Prostate gland (tissue), 2 donors: ENCODE results near the gene CIC. TPM values are rescaled to one million over a fixed set of nuclear protein-coding genes. Genes with fewer than 3 reads are reported as not detected.
A peak's percentile ranks its signal among the peaks of the same experiment; 100 is the strongest.

Experiments
- DNase-seq: peaks from one replicate; pipeline ENCODE4 v3.0.0-alpha.2; 2019; ENCODE audit warnings: low spot score
- H3K27ac ChIP-seq, 2 donors: fragments of 200-600 bp; sonication (generic); 2 replicates each; pipeline ENCODE4 v1.5.1; 2017 to 2019
- H3K27me3 ChIP-seq: fragments of 200-600 bp; sonication (generic); replicated peaks from 2 replicates; pipeline ENCODE4 v1.5.1; 2019; ENCODE audit not compliant: insufficient read depth
- H3K36me3 ChIP-seq, 2 donors: fragments of 200-600 bp; sonication (generic); 1 replicate in 1 of 2; 2 replicates in 1 of 2; pipeline versions ENCODE4 v1.5.1 to v1.8.1; 2017 to 2019
- H3K4me1 ChIP-seq: fragments of 200-600 bp; sonication (generic); replicated peaks from 2 replicates; pipeline ENCODE4 v1.5.1; 2019
- H3K4me3 ChIP-seq, 2 donors: fragments of 200-600 bp; sonication (generic); 2 replicates each; pipeline ENCODE4 v1.5.1; 2017 to 2019
- H3K9me3 ChIP-seq: fragments of 200-600 bp; sonication (generic); 2 replicates; pipeline ENCODE4 v1.5.1; 2017
- POLR2A ChIP-seq: fragments of 450-650 bp; IDR thresholded peaks from one replicate; pipeline ENCODE4 v1.6.1; 2016; ENCODE audit warnings: antibody characterized with exemption, mild to moderate bottlenecking
- POLR2AphosphoS5 ChIP-seq: sonication (generic); formaldehyde crosslinking; IDR thresholded peaks from one replicate; pipeline ENCODE4 v1.6.1; 2017; ENCODE audit warnings: antibody characterized with exemption
- WGBS: methylation state at CpG from one replicate; pipeline ENCODE4 v1.1.5; 2018; 5-methylcytosine and 5-hydroxymethylcytosine counted together
- intact Hi-C: fragments of 100-400 bp; cut with DNase I; formaldehyde crosslinking; loops from one replicate; pipeline ENCODE4 v1.14.2; 2022
- total RNA-seq, 2 donors: library from RNA; depleted of rRNA; stranded (reverse); fragments of >200 nt; gene quantifications; one replicate each; pipeline ENCODE4 v1.1.0, GENCODE V29; 2016
- TF ChIP-seq, protein P1 (sequence below), 4 experiments: fragments of 200-600 bp in 2 of 4; fragments of 450-650 bp in 2 of 4; sonication (generic) in 2 of 4; IDR thresholded peaks; 1 replicate in 3 of 4; 2 replicates in 1 of 4; pipeline ENCODE4 v1.5.1; 2016 to 2019; ENCODE audit warnings: antibody characterized with exemption in 4 of 4, mild to moderate bottlenecking in 2 of 4, moderate library complexity in 2 of 4

Gene CIC
- total RNA-seq, 2 donors from 2014 or later = 64.6 to 145 TPM

DNA sequence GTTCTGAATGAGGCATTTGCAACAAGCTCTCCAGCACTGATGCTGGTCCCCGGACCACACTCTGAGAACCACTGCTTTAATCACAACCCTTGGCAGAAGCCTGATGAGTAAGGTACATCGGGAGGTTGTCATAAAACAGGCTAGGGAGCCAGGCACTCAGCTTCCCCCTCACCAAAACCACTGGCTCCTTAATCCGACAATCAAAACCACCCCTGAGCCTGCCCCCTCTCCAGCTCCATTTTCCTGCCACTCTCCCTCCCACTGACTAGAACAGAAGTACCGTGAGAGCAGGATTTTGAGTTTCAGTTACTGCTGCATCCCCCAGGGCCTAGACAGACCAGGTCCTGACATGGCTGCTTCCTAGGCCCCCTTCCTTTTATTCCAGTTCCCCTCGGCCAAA lies 33.9 kb upstream of the CIC start:
- TF ChIP-seq, protein P1, sequence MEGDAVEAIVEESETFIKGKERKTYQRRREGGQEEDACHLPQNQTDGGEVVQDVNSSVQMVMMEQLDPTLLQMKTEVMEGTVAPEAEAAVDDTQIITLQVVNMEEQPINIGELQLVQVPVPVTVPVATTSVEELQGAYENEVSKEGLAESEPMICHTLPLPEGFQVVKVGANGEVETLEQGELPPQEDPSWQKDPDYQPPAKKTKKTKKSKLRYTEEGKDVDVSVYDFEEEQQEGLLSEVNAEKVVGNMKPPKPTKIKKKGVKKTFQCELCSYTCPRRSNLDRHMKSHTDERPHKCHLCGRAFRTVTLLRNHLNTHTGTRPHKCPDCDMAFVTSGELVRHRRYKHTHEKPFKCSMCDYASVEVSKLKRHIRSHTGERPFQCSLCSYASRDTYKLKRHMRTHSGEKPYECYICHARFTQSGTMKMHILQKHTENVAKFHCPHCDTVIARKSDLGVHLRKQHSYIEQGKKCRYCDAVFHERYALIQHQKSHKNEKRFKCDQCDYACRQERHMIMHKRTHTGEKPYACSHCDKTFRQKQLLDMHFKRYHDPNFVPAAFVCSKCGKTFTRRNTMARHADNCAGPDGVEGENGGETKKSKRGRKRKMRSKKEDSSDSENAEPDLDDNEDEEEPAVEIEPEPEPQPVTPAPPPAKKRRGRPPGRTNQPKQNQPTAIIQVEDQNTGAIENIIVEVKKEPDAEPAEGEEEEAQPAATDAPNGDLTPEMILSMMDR (IDR thresholded peaks at IDR 0.05) = no peak
- TF ChIP-seq POLR2AphosphoS5 (no peak), POLR2A (no peak)
- no peak for DNase-seq
- intact Hi-C loops = no loop called here
- no peak overlapping the region for H3K4me3 ChIP-seq
- no peaks in the 10 kb centered on the region for H3K27me3 ChIP-seq
- no peak overlapping the region for H3K27ac ChIP-seq
- no peaks in the 10 kb centered on the region for H3K4me1 ChIP-seq
- H3K9me3 ChIP-seq = no peaks in the 10 kb centered on the region
- WGBS = 78% methylated on average over 5 of the region's 5 CpGs
- H3K36me3 ChIP-seq = peaks cover 0 to 9% of the 10 kb centered on the region in 2 donors

DNA sequence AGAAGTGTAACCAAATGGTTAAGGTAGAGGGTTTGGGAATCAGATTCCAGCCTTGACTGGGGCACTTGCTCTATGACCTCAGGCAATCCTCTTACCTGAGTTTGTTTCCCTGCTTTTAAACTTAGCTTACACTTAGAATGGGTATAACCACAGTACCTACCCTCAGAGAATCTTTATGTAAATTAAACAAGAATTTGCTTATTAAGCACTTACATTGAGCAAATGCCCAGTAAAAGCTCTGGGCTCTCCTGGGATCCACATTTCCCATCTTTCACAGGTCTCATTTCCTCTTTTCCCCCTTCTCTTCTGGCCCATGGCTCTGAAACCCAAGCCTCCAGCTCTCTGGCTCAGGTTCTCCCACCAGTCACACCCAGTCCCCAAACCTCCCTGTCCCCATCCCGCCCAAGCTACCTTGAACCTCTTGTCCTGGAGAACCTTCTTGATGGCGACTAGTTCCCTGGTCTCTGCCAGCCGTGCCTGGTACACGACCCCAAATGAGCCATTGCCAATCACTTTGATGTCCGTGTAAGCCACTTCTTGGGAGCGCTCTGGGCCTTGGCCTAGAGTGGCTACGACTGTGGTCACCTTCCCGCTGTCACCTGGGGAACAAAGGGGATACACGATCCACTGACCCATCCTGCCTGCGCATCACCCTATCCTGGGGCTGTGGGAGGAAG lies 29.4 kb upstream of the CIC start:
- WGBS = 92% methylated on average over 10 of the region's 10 CpGs
- intact Hi-C loops = no loop called here
- Histone ChIP-seq H3K4me3 (no peak overlapping the region), H3K9me3 (no peaks in the 10 kb centered on the region), H3K27ac (no peak overlapping the region), H3K4me1 (peaks cover 11% of the 10 kb centered on the region), H3K36me3 (peaks cover 0 to 4% of the 10 kb centered on the region in 2 donors), H3K27me3 (no peaks in the 10 kb centered on the region)
- TF ChIP-seq POLR2A = no peak
- TF ChIP-seq, protein P1 (IDR thresholded peaks at IDR 0.05) = no peak
- no peak for DNase-seq

DNA sequence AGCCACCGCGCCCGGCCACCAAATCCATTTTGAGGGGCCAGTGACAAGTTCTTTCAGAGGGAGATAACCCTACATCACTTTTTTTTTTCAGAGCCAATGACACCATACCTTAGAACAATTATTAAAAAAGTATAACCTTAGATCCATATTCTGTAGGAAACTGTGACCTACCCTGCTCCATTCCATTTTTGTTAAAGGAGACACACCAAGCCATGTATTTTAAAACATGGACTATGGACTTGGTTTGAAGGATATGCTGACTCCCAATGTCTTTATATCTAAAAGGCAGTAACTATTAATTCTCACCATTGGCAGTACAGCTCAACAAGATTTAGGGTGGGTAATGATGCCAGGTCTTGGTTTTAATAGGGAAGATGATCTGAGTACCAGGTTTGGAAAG lies 27.8 kb upstream of the CIC start:
- Histone ChIP-seq H3K27me3 (no peaks in the 10 kb centered on the region), H3K9me3 (no peaks in the 10 kb centered on the region), H3K27ac (no peak overlapping the region), H3K36me3 (peaks cover 0 to under 1% of the 10 kb centered on the region in 2 donors), H3K4me1 (peaks cover 11% of the 10 kb centered on the region), H3K4me3 (peak overlapping the region; percentile 92 to 96)
- DNase-seq = no peak
- intact Hi-C loops = no loop called here
- TF ChIP-seq, protein P1 (IDR thresholded peaks at IDR 0.05) = no peak
- TF ChIP-seq POLR2A (no peak), POLR2AphosphoS5 (no peak)
- 100% methylated on average over 3 of the region's 3 CpGs for WGBS

GRCh38 chr19:42242069-42242511 lies 27.0 kb upstream of the CIC start:
- DNase-seq = no peak
- intact Hi-C loops = no loop called here
- TF ChIP-seq POLR2AphosphoS5 = no peak
- TF ChIP-seq, protein P1 (IDR thresholded peaks at IDR 0.05) = no peak
- TF ChIP-seq POLR2A = no peak
- H3K9me3 ChIP-seq = no peaks in the 10 kb centered on the region
- 0% methylated on average over 48 of the region's 49 CpGs for WGBS
- H3K27ac ChIP-seq = peak overlapping the region; percentile 82 to 94
- H3K4me1 ChIP-seq = peaks cover 11% of the 10 kb centered on the region
- no peaks in the 10 kb centered on the region for H3K36me3 ChIP-seq
- H3K4me3 ChIP-seq = peak overlapping the region; percentile 92 to 96
- H3K27me3 ChIP-seq = no peaks in the 10 kb centered on the region
